Left lung (tissue), 10 donors: Measurements from ENCODE around the gene IGF2. TPM values are rescaled to one million over a fixed set of nuclear protein-coding genes. Genes with fewer than 3 reads are reported as not detected.

Experiments used
- ATAC-seq: fragments of 200-7000 bp; cut with Tn5 transposase; one replicate; pipeline ENCODE4 v1.9.1; 2020; ENCODE audit warnings: moderate library complexity
- DNase-seq, 4 donors: peaks; one replicate each; pipeline ENCODE4 v3.0.0-alpha.2; 2013 to 2020
- H3K27ac ChIP-seq, 2 donors: fragments of 200-600 bp; sonication (generic) in 1 of 2; one replicate each; pipeline versions ENCODE4 v1.5.0 to v1.8.0; 2020 to 2021
- H3K27me3 ChIP-seq, 2 donors: fragments of 200-600 bp; sonication (generic) in 1 of 2; one replicate each; pipeline versions ENCODE4 v1.5.0 to v1.8.0; 2020 to 2021
- H3K36me3 ChIP-seq, 2 donors: fragments of 200-600 bp; sonication (generic) in 1 of 2; one replicate each; pipeline versions ENCODE4 v1.5.0 to v1.8.0; 2020 to 2021
- H3K4me1 ChIP-seq, 2 donors: fragments of 200-600 bp; one replicate each; pipeline ENCODE4 v1.8.0; 2021
- H3K4me3 ChIP-seq, 2 donors: fragments of 200-600 bp; sonication (generic) in 1 of 2; one replicate each; pipeline versions ENCODE4 v1.5.0 to v1.8.0; 2020 to 2021; ENCODE audit warnings: mild to moderate bottlenecking in 1 of 2
- H3K9me3 ChIP-seq, 2 donors: fragments of 200-600 bp; sonication (generic) in 1 of 2; one replicate each; pipeline versions ENCODE4 v1.5.0 to v1.8.0; 2020 to 2021
- intact Hi-C, 2 donors: fragments of 100-400 bp; cut with DNase I; formaldehyde crosslinking; loops; one replicate each; pipeline versions ENCODE4 v1.11.2 to v1.14.2; 2022
- polyA plus RNA-seq, 6 donors: library from polyadenylated mRNA; unstranded; fragments of 120-200 nt; gene quantifications; one replicate each; pipeline ENCODE4 v1.2.1, GENCODE V29; 2013; ENCODE audit not compliant: insufficient read length in 6 of 6
- total RNA-seq, 2 donors: library from RNA; stranded (reverse); fragmentation: NEBNext Ultra II Directional; extraction: Animal tissue kit (Norgen Biotek cat#: 25700); gene quantifications; one replicate each; pipeline ENCODE4 v1.2.1, GENCODE V29; 2021
- TF ChIP-seq, protein P1 (sequence below), 2 donors: fragments of 200-600 bp; sonication (generic) in 1 of 2; IDR thresholded peaks; one replicate each; pipeline versions ENCODE4 v1.5.0 to v1.8.0; 2021; ENCODE audit warnings: antibody characterized with exemption in 2 of 2
- donor health status: DM: no; HTN: yes; CAD: no.
- donor health status: DM: no; HTN: no; CAD: no.

IGF2 gene
- total and polyA plus RNA-seq, 8 donors, result 12.0 to 118 (median 92.1) TPM

DNA sequence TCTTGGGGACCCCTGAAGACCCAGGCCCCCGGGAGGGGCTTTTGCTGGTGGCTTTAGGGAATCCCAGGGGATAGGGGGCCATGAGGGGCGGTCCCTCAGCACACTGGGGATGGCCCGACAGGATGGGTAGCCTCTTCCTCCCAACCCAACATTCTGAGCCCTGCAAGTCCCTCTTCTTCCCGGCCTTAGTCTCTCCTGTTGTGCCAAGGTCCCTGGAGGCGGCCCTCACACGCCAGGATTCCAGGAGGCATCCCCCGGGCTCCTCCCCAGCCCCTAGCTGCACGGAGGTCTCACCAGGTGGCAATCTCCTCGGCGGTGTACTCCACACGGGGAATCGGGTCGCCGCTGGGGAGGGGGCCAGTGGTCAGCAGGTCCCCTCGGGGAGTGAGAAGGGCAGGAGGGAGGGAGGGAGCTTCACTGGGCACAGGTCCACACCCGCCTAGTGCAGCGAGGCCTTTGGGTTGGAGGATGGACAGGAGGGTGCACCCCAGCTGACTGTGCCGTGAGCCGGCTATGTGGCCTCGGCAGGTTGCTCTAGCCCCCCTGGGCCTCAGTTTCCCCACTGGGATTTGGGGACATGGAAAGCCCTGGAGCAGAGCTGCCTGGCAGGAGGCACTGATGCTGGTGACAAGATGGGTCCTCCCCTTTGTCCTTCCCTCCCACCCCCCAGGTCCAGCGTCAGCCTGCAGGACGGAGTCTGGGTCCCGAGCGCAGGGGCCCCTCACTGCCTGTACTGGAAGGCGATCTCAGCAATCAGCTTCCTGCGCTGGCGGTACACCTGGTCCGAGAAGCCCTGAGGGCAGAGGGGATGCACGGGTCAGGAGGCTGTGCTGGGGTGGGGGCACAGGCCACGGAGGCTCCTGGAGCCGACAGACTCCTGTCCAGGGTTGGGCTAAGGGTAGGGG lies 28.2 kb upstream of the IGF2 start:
- no peak overlapping the region for H3K27ac ChIP-seq
- H3K36me3 ChIP-seq, result no peaks in the 10 kb centered on the region
- DNase-seq (no peak), ATAC-seq (no peak)
- no peak overlapping the region for H3K4me3 ChIP-seq
- peaks cover 0 to 99% of the 10 kb centered on the region in 2 donors for H3K27me3 ChIP-seq
- H3K4me1 ChIP-seq, result peaks cover 5 to 10% of the 10 kb centered on the region in 2 donors
- intact Hi-C loops, result no loop called here
- TF ChIP-seq, protein P1, sequence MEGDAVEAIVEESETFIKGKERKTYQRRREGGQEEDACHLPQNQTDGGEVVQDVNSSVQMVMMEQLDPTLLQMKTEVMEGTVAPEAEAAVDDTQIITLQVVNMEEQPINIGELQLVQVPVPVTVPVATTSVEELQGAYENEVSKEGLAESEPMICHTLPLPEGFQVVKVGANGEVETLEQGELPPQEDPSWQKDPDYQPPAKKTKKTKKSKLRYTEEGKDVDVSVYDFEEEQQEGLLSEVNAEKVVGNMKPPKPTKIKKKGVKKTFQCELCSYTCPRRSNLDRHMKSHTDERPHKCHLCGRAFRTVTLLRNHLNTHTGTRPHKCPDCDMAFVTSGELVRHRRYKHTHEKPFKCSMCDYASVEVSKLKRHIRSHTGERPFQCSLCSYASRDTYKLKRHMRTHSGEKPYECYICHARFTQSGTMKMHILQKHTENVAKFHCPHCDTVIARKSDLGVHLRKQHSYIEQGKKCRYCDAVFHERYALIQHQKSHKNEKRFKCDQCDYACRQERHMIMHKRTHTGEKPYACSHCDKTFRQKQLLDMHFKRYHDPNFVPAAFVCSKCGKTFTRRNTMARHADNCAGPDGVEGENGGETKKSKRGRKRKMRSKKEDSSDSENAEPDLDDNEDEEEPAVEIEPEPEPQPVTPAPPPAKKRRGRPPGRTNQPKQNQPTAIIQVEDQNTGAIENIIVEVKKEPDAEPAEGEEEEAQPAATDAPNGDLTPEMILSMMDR (IDR thresholded peaks at IDR 0.05), result no peak
- no peaks in the 10 kb centered on the region for H3K9me3 ChIP-seq

GRCh38 chr11:2166091-2166851 lies 27.1 kb upstream of the IGF2 start:
- no peaks in the 10 kb centered on the region for H3K9me3 ChIP-seq
- peak; percentile 63 for ATAC-seq
- peaks cover 0 to 95% of the 10 kb centered on the region in 2 donors for H3K27me3 ChIP-seq
- intact Hi-C loops, result no loop called here
- peak in 1 of 4 donors; percentile 38 for DNase-seq
- TF ChIP-seq, protein P1 (IDR thresholded peaks at IDR 0.05), result peak; percentile 43 to 66
- H3K27ac ChIP-seq, result no peak overlapping the region
- no peak overlapping the region for H3K4me3 ChIP-seq
- H3K36me3 ChIP-seq, result no peaks in the 10 kb centered on the region
- H3K4me1 ChIP-seq, result peaks cover 5 to 10% of the 10 kb centered on the region in 2 donors

DNA sequence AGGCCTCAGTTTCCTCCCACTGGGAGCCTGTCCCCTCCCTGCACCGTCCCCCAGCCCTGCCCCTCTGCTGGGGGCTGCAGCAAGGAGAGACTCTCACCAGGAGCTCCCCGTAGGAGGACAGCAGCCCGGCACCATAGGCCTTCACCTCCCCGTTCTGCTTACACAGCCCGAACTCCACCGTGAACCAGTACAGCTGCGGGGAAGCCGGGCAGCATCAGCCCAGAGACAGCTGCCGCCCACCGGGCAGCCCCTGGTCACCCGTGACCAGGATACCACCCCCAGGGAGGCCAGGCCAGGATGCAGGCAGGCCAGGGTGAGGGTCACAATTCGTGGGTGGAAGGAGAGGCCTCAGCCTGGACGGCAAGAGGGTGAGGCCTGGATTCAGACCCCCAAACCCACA lies 26.4 kb upstream of the IGF2 start:
- DNase-seq (no peak), ATAC-seq (no peak)
- Histone ChIP-seq H3K4me3 (no peak overlapping the region), H3K27me3 (peaks cover 0 to 95% of the 10 kb centered on the region in 2 donors), H3K4me1 (peaks cover 5 to 10% of the 10 kb centered on the region in 2 donors), H3K9me3 (no peaks in the 10 kb centered on the region), H3K36me3 (no peaks in the 10 kb centered on the region), H3K27ac (no peak overlapping the region)
- intact Hi-C loops, result no loop called here
- TF ChIP-seq, protein P1 (IDR thresholded peaks at IDR 0.05), result no peak

- no peak for DNase-seq
- ATAC-seq, result no peak
- no peaks in the 10 kb centered on the region for H3K9me3 ChIP-seq
- peaks cover 0 to 95% of the 10 kb centered on the region in 2 donors for H3K27me3 ChIP-seq
- intact Hi-C loops, result no loop called here
- TF ChIP-seq, protein P1 (IDR thresholded peaks at IDR 0.05), result no peak
- no peak overlapping the region for H3K27ac ChIP-seq
- H3K36me3 ChIP-seq, result no peaks in the 10 kb centered on the region
- no peak overlapping the region for H3K4me3 ChIP-seq
- H3K4me1 ChIP-seq, result peaks cover 5 to 10% of the 10 kb centered on the region in 2 donors
Observed at GRCh38 chr11:2164861-2165555, 25.8 kb upstream of the IGF2 start.
